Activated gamma-delta T cell (primary cell): ENCODE measurements around the gene YARS1.

Source experiments
- DNase-seq: peaks from one replicate; lab custom pipeline; 2025; lab: John Stamatoyannopoulos, UW

YARS1 gene

GRCh38 chr1:32744071-32744425, 73.1 kb downstream of the YARS1 start:
- DNase-seq: no peak

- DNase-seq: no peak
Measured at GRCh38 chr1:32743380-32744070, 73.6 kb downstream of the YARS1 start.

- DNase-seq: no peak
Measured at GRCh38 chr1:32742956-32743355, 74.2 kb downstream of the YARS1 start.

- no peak for DNase-seq
Measured at GRCh38 chr1:32742199-32742947, 74.8 kb downstream of the YARS1 start.

- no peak for DNase-seq
Measured at GRCh38 chr1:32741413-32742198, 75.6 kb downstream of the YARS1 start.

GRCh38 chr1:32741059-32741412, 76.1 kb downstream of the YARS1 start:
- no peak for DNase-seq

- DNase-seq: no peak
Measured at GRCh38 chr1:32736812-32737791, 80.1 kb downstream of the YARS1 start.

- DNase-seq: no peak
Measured at GRCh38 chr1:32733582-32734321, 83.4 kb downstream of the YARS1 start.

- no peak for DNase-seq
Measured at GRCh38 chr1:32729254-32730046, 87.7 kb downstream of the YARS1 start.

GRCh38 chr1:32728413-32729077, 88.6 kb downstream of the YARS1 start:
- DNase-seq: no peak

GRCh38 chr1:32727876-32728275, 89.3 kb downstream of the YARS1 start:
- no peak for DNase-seq

GRCh38 chr1:32725615-32725982, 91.6 kb downstream of the YARS1 start:
- DNase-seq: no peak
